Choroid plexus epithelial cell (primary cell): ENCODE data around the gene BDNF.

Source experiments
- DNase-seq: peaks from one replicate; pipeline ENCODE4 v3.0.0-alpha.2; 2010; ENCODE audit warnings: low read depth
- H3K4me3 ChIP-seq: 2 replicates; pipeline ENCODE4 v1.5.1; 2011; ENCODE audit warnings: low read depth, mild to moderate bottlenecking, control low read depth, low read length, moderate library complexity
- TF ChIP-seq, protein P1 (sequence below): conservative IDR thresholded peaks from 2 replicates; pipeline ENCODE4 v1.5.1; 2011; ENCODE audit warnings: low read depth, mild to moderate bottlenecking, control low read depth, inconsistent platforms, low read length, moderate library complexity

Gene BDNF

GRCh38 chr11:27653990-27654758, 46.1 kb downstream of the BDNF start:
- H3K4me3 ChIP-seq, result no peak overlapping the region
- TF ChIP-seq, protein P1, sequence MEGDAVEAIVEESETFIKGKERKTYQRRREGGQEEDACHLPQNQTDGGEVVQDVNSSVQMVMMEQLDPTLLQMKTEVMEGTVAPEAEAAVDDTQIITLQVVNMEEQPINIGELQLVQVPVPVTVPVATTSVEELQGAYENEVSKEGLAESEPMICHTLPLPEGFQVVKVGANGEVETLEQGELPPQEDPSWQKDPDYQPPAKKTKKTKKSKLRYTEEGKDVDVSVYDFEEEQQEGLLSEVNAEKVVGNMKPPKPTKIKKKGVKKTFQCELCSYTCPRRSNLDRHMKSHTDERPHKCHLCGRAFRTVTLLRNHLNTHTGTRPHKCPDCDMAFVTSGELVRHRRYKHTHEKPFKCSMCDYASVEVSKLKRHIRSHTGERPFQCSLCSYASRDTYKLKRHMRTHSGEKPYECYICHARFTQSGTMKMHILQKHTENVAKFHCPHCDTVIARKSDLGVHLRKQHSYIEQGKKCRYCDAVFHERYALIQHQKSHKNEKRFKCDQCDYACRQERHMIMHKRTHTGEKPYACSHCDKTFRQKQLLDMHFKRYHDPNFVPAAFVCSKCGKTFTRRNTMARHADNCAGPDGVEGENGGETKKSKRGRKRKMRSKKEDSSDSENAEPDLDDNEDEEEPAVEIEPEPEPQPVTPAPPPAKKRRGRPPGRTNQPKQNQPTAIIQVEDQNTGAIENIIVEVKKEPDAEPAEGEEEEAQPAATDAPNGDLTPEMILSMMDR, result no peak
- no peak for DNase-seq

DNA sequence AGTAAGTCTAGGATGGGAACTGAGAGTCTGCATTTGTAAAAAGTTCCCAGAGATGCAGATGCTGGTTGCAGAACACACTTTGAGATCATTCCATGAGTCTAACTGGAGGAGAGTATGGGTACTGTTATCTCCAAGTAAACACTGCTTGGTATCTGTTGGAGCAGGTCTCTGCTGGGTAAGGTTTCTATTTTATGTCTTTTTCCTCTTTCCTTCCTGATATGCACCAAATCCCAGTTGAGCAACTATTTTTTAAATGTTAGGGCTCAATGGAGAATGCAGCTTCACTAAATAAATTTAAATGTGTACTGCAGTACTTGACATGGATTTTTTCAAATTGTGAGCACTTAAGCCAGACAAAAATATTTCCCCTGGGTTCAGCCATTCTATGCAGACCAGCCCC, 48.5 kb downstream of the BDNF start:
- no peak overlapping the region for H3K4me3 ChIP-seq
- TF ChIP-seq, protein P1, result no peak
- no peak for DNase-seq

GRCh38 chr11:27650988-27651387, 49.3 kb downstream of the BDNF start:
- no peak overlapping the region for H3K4me3 ChIP-seq
- TF ChIP-seq, protein P1, result no peak
- DNase-seq, result no peak

DNA sequence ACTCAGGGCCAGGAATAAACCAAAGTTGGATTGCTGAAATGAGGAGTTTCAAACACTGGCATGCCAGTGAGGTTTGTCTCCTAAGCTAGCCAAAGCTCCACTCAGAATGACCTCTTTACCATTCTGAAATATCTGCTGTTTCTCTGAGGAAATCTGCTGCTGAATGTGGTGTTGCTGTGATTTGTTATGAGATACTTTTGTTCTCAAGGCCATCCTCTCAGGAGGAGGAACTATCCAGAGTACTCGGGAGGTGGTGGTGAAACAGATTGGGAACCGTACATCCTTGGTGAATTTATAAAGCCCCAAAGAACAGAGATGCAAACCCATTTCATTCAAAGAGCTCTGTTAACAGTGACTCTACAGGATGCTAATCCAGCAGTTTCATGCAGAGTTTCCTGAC, 50.5 kb downstream of the BDNF start:
- H3K4me3 ChIP-seq, result no peak overlapping the region
- TF ChIP-seq, protein P1, result no peak
- peak; percentile 39 for DNase-seq

DNA sequence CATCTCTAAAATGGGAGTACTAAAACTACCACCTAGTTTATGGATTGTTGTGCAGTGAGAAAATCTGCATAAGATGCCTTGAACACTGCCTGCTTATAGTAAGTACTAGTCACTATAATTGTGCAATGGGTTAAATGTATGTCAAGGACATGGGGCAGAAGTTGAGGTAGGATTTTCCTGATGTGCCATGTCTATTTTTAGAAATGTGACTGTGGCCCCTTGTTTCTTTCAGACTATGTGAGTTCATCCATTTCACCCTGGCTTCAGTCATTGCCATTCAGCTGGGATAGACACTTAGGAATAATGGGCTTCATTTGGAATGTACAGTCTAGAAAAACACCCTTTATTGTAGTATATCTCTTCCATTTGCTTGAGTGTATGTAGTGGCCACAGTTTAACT, 51.4 kb downstream of the BDNF start:
- TF ChIP-seq, protein P1, result no peak
- DNase-seq, result no peak
- no peak overlapping the region for H3K4me3 ChIP-seq

GRCh38 chr11:27646051-27646818, 54.0 kb downstream of the BDNF start:
- TF ChIP-seq, protein P1, result no peak
- H3K4me3 ChIP-seq, result no peak overlapping the region
- no peak for DNase-seq
